AG04449 (cell line): ENCODE data around the gene RMDN2.

Experiments used
- CTCF ChIA-PET: fragments of 350-600 bp; formaldehyde crosslinking; extraction: SDS; loops from one replicate; lab custom pipeline; 2021; ENCODE audit warnings: antibody characterized with exemption; lab: Yijun Ruan, JAX
- POLR2A ChIA-PET: fragments of 400-600, 350-600 bp; formaldehyde crosslinking; extraction: SDS; loops from one replicate; lab custom pipeline; 2020; ENCODE audit warnings: antibody characterized with exemption, inconsistent platforms; lab: Yijun Ruan, JAX
- DNase-seq: peaks from one replicate; pipeline ENCODE4 v3.0.0-alpha.2; 2010; ENCODE audit warnings: low read depth, low spot score
- H3K4me3 ChIP-seq: 2 replicates; pipeline ENCODE4 v1.5.1; 2011; ENCODE audit warnings: low read depth, mild to moderate bottlenecking, control low read depth, low read length
- CTCF ChIP-seq: IDR thresholded peaks from one replicate; pipeline ENCODE4 v1.5.1; 2011; ENCODE audit warnings: mild to moderate bottlenecking, moderate library complexity, low read length, control low read depth, inconsistent platforms; ENCODE audit not compliant: insufficient read depth; ENCODE audit errors: missing control alignments

Gene RMDN2

GRCh38 chr2:38038682-38039081 lies 113.6 kb downstream of the RMDN2 start:
- H3K4me3 ChIP-seq: no peak overlapping the region
- DNase-seq: no peak
- no peak for TF ChIP-seq CTCF
- POLR2A ChIA-PET: interaction anchor here (0.6 kb wide), 1 partner anchor 706 kb away, joined by 4 read pairs; no protein-coding TSS in a partner anchor
- CTCF ChIA-PET: interaction anchor here (0.8 kb wide), 3 partner anchors 11 to 46 kb away, joined by 3 to 4 read pairs (median 4); no protein-coding TSS in a partner anchor

DNA sequence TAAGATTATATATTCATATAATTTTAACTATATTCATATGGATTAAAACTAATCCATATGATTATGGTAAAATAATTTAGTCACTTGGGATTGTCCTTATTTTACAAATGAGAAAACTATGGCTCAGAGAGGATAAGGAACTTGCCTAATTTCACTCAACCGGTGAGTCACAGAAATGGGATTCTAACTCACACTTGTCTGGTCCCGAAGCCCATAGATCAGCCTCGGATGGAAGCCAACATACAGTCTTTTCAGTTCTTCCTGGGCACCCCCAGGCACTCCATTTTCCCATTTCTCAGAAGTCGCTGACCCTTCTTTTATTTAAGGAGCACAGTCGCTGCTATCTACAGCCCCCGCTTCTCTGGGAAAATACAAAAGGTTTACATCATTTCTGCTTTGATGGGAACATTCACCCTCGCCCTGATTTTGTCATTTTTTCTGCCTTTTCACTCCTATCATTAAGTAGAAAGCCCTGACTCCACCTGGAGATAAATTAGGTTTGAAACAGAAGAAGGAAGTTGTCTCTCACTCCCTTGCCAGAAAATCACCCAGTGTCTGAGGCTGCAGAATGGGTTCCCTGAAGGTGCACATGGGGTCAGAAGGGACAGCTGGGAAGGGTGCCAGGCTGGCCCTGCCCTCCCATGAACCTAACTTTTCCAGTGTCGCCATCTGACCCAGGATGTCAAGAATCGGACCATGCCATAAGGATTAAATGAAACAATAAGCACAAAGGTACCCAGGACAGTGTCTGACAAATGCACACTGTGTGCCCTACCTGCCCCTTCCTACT lies 114.2 kb downstream of the RMDN2 start:
- ChIA-PET POLR2A (no interaction called here), CTCF (no interaction called here)
- H3K4me3 ChIP-seq: no peak overlapping the region
- no peak for DNase-seq
- no peak for TF ChIP-seq CTCF

DNA sequence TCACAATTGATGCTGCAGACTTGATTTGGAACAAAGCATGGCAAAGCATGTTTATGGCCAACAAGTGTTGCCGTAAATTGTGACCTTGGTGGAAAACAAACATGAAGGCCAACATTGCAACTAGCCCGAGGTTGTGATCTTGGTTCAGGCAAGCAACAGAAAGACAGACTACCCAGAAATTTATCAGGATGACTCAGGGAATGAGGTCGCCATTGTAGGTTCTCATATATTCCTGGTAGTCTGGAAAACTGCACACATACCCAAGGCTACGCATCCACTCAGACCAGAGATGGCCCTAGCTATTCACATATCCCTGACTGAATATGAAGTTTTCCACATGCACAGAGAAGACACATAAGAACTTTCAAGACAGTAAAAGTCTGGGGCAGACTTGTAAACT lies 120.7 kb downstream of the RMDN2 start:
- POLR2A ChIA-PET: no interaction called here
- CTCF ChIA-PET: interaction anchor here (0.9 kb wide), 1 partner anchor 19 kb away, joined by 3 read pairs; no protein-coding TSS in a partner anchor
- no peak for TF ChIP-seq CTCF
- DNase-seq: no peak
- no peak overlapping the region for H3K4me3 ChIP-seq

DNA sequence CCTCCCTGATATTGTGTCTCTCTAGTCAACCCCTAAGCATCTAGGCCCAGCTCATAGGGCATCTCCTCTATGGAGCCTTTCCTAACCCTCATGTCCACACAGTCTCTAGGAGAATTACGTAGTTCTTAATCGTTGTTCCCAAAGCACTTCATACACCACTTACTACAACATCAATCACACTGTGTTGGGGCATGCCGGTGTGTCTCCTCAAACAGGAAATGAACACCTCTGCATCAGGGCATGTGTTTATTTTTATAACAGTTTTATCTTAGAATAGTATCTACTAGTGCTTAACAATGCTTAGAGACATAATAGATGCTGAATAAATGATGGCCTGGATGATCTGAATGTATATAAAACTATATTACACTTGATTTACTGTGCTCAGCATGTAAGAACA lies 131.1 kb downstream of the RMDN2 start:
- no peak for TF ChIP-seq CTCF
- DNase-seq: no peak
- CTCF ChIA-PET: no interaction called here
- POLR2A ChIA-PET: no interaction called here
- no peak overlapping the region for H3K4me3 ChIP-seq

DNA sequence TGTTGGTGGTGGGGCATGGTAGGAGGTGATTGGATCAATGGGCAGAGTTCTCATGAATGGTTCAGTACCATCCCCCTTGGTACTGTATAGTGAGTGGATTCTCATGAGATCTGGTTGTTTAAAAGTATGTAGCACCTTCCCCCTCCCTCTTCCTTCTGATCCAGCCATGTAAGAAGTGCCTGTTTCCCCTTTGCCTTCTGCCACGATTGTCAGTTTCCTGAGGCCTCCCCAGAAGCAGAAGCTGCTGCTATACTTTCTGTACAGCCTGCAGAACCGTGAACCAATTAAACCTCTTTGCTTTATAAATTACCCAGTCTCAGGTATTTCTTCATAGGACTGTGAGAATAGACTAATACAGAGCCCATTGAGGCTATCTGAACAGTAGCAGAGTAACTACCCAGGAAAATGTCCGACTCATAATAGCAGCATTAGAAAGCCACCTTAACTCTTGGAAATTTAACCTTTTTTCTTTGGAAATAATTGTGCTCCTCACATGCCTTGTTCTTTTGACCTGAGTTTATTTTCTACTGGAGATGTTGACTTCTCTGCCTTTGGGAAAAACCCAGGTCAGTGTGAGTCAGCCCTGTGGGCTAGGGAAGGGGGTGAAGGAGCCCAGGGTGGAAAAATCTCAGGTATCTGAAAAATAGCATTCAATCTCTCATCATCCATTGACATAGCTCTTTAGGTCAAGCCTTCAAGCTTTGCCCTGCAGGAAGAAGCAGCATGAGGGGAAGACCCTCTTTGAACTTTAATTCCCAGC lies 132.7 kb downstream of the RMDN2 start:
- DNase-seq: no peak
- no peak overlapping the region for H3K4me3 ChIP-seq
- POLR2A ChIA-PET: no interaction called here

More for the DNA sequence above, 132.7 kb downstream of the RMDN2 start:
- CTCF ChIA-PET: no interaction called here
- TF ChIP-seq CTCF: no peak
